Ascending aorta (tissue), 2 donors: ENCODE results near the gene CD34. TPM values are rescaled to one million over a fixed set of nuclear protein-coding genes. Genes with fewer than 3 reads are reported as not detected.
A peak's percentile ranks its signal among the peaks of the same experiment; 100 is the strongest.

ENCODE experiments used
- DNase-seq, 2 donors: peaks; one replicate each; pipeline ENCODE4 v3.0.0-alpha.2; 2019; ENCODE audit warnings: low spot score in 2 of 2
- H3K27ac ChIP-seq, 2 donors: fragments of 200-600 bp; sonication (generic); one replicate each; pipeline ENCODE4 v1.5.1; 2016 to 2017; ENCODE audit warnings: mild to moderate bottlenecking in 1 of 2
- H3K27me3 ChIP-seq: fragments of 200-600 bp; sonication (generic); one replicate; pipeline ENCODE4 v1.5.1; 2017
- H3K36me3 ChIP-seq, 2 donors: fragments of 200-600 bp; sonication (generic); one replicate each; pipeline ENCODE4 v1.5.1; 2016
- H3K4me1 ChIP-seq, 2 donors: fragments of 200-600 bp; sonication (generic); one replicate each; pipeline ENCODE4 v1.5.1; 2016 to 2017; ENCODE audit warnings: mild to moderate bottlenecking in 1 of 2
- H3K4me3 ChIP-seq, 2 donors: fragments of 200-600 bp; sonication (generic); one replicate each; pipeline ENCODE4 v1.5.1; 2016 to 2017; ENCODE audit warnings: mild to moderate bottlenecking in 1 of 2
- H3K9me3 ChIP-seq, 2 donors: fragments of 200-600 bp; sonication (generic); one replicate each; pipeline ENCODE4 v1.5.1; 2016
- CTCF ChIP-seq, 3 experiments: fragments of 200-600 bp in 2 of 3; fragments of 450-650 bp in 1 of 3; sonication (generic) in 2 of 3; IDR thresholded peaks; one replicate each; pipeline ENCODE4 v1.5.1; 2016 to 2019; ENCODE audit warnings: antibody characterized with exemption in 3 of 3, mild to moderate bottlenecking in 1 of 3, moderate library complexity in 1 of 3
- intact Hi-C: fragments of 100-400 bp; cut with DNase I; formaldehyde crosslinking; loops from one replicate; pipeline ENCODE4 v1.15.1; 2023
- total RNA-seq: library from RNA; depleted of rRNA; stranded (reverse); fragments of >200 nt; gene quantifications from one replicate; pipeline ENCODE4 v1.1.0, GENCODE V29; 2016

The CD34 gene
- total RNA-seq, 1 donor from 2014 or later: 142 TPM

- Histone ChIP-seq H3K36me3 (peaks cover 3 to 5% of the 10 kb centered on the region in 2 donors), H3K9me3 (no peaks in the 10 kb centered on the region), H3K4me1 (peaks cover 5 to 26% of the 10 kb centered on the region in 2 donors), H3K27me3 (no peaks in the 10 kb centered on the region), H3K4me3 (no peak overlapping the region), H3K27ac (peak overlapping the region; percentile 64 to 86)
- DNase-seq: no peak
- TF ChIP-seq CTCF (IDR thresholded peaks at IDR 0.05): no peak
- intact Hi-C loops: no loop called here
Measured at GRCh38 chr1:207839083-207839413, 71.9 kb downstream of the CD34 start.

GRCh38 chr1:207838156-207839082 is 72.5 kb downstream of the CD34 start:
- no peak overlapping the region for H3K4me3 ChIP-seq
- no peaks in the 10 kb centered on the region for H3K27me3 ChIP-seq
- H3K9me3 ChIP-seq: no peaks in the 10 kb centered on the region
- no peak for TF ChIP-seq CTCF (IDR thresholded peaks at IDR 0.05)
- peak overlapping the region; percentile 64 to 86 for H3K27ac ChIP-seq
- DNase-seq: peak in 1 of 2 donors; percentile 69
- H3K36me3 ChIP-seq: peaks cover 3 to 5% of the 10 kb centered on the region in 2 donors
- H3K4me1 ChIP-seq: peaks cover 5 to 22% of the 10 kb centered on the region in 2 donors
- intact Hi-C loops: no loop called here

- Histone ChIP-seq H3K4me1 (peaks cover 5 to 22% of the 10 kb centered on the region in 2 donors), H3K27me3 (no peaks in the 10 kb centered on the region), H3K27ac (peak overlapping the region; percentile 64 to 86), H3K9me3 (no peaks in the 10 kb centered on the region), H3K36me3 (peaks cover 3 to 5% of the 10 kb centered on the region in 2 donors), H3K4me3 (no peak overlapping the region)
- TF ChIP-seq CTCF (IDR thresholded peaks at IDR 0.05): no peak
- DNase-seq: no peak
- intact Hi-C loops: no loop called here
Measured at GRCh38 chr1:207837673-207838072, 73.3 kb downstream of the CD34 start.

DNA sequence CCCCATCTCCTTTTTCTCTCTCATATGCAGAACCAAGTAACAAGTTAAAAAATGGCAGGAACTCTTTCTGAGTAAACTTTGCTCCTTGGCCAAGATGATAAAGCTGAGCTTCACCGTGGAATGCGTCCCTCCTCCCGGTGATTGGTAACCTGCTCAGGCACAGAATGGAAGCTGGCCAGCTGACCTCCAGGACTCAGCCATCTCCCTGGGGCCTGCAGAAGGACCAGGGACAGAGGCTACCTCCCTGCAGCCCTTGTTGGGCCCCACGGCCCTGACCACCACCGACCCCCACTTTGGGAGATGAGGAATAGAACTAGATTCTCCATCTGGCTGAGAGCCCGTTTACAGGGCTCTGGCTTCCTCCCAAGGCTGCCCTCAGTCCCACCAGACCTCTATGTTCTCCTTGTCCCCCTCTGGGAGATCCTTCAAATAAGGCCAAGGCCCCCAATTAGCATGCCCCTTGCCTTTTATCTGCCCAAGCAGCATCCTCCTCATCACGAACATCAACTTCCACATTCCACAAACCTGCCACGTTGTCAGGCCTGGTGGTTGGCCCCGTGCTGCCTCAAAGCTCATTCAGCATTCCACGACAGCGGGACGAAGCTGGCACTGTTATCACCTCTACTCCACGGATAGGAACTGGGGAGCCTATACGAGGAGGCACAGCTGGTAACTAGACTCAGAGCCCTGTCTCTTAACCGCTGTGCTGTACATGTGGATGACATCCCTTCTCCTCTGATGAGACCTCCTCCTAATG is 74.2 kb downstream of the CD34 start:
- DNase-seq: peak in 1 of 2 donors; percentile 64
- no peak overlapping the region for H3K4me3 ChIP-seq
- H3K36me3 ChIP-seq: peaks cover 3 to 5% of the 10 kb centered on the region in 2 donors
- TF ChIP-seq CTCF (IDR thresholded peaks at IDR 0.05): no peak
- no peaks in the 10 kb centered on the region for H3K9me3 ChIP-seq
- peak overlapping the region; percentile 64 to 86 for H3K27ac ChIP-seq
- no peaks in the 10 kb centered on the region for H3K27me3 ChIP-seq
- H3K4me1 ChIP-seq: peaks cover 5 to 28% of the 10 kb centered on the region in 2 donors
- intact Hi-C loops: no loop called here

GRCh38 chr1:207835958-207836357 is 75.0 kb downstream of the CD34 start:
- Histone ChIP-seq H3K36me3 (peaks cover 3 to 5% of the 10 kb centered on the region in 2 donors), H3K27ac (peak overlapping the region; percentile 64 to 86), H3K4me3 (no peak overlapping the region), H3K9me3 (no peaks in the 10 kb centered on the region), H3K27me3 (no peaks in the 10 kb centered on the region), H3K4me1 (peaks cover 12 to 36% of the 10 kb centered on the region in 2 donors)
- intact Hi-C loops: no loop called here
- no peak for TF ChIP-seq CTCF (IDR thresholded peaks at IDR 0.05)
- DNase-seq: peak in 1 of 2 donors; percentile 25
